Measurements from ENCODE around the gene SULT1C3. TPM values are rescaled to one million over a fixed set of nuclear protein-coding genes. Genes with fewer than 3 reads are reported as not detected.

The SULT1C3 gene
- total and polyA plus RNA-seq, 2 of the 8 experiments (the other 6 are each of a cell fraction or from before 2014, with no cell fraction given) = not detected

DNA sequence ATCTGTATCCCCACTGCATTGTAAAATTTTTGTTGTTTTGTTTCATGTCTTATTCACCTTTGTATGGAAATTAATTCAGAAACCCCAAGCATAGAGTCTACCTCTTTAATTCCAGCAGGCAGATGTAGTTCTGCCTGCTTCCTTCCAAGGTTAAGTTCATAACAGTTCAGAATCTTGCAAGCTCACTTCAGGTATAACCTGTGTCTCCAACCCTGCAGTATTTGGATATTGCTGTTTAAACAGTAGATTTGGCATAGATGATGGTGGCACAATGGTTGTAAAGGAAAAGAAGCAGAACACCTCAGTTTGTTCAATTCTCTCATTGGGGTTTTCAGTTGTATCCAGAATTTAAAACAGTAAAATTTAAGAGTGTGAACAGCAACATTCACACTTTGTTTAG is 70.1 kb downstream of the SULT1C3 start (continued):
- TF ChIP-seq, protein P1, sequence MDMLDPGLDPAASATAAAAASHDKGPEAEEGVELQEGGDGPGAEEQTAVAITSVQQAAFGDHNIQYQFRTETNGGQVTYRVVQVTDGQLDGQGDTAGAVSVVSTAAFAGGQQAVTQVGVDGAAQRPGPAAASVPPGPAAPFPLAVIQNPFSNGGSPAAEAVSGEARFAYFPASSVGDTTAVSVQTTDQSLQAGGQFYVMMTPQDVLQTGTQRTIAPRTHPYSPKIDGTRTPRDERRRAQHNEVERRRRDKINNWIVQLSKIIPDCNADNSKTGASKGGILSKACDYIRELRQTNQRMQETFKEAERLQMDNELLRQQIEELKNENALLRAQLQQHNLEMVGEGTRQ (IDR thresholded peaks at IDR 0.05; ENCODE audit: low read length) = no peak
- TF ChIP-seq EGR1 (IDR thresholded peaks at IDR 0.05; ENCODE audit: borderline replicate concordance, low read depth, low read length) = no peak

Other genes with a start within 250 kb of the SULT1C3 start
- gene SULT1C2, start 48.9 kb downstream of the SULT1C3 start, total RNA-seq (2021; fragmentation: NEBNext Ultra II Directional; extraction: Animal tissue kit (Norgen Biotek cat#: 25700)) = 1.9 and 2.2 TPM in 2 replicates
- 1.6 and 2.8 TPM in 2 replicates for gene SULT1C2, start 48.9 kb downstream of the SULT1C3 start, polyA plus RNA-seq (2011; rRNA removed)
- 2.1 and 2.9 TPM in 2 replicates for gene SULT1C4, start 138.0 kb downstream of the SULT1C3 start, total RNA-seq (2021; fragmentation: NEBNext Ultra II Directional; extraction: Animal tissue kit (Norgen Biotek cat#: 25700))
- gene SULT1C4, start 138.0 kb downstream of the SULT1C3 start, polyA plus RNA-seq (2011; rRNA removed) = 1.5 and 1.6 TPM in 2 replicates
- gene GCC2, start 209.2 kb downstream of the SULT1C3 start, total RNA-seq (2021; fragmentation: NEBNext Ultra II Directional; extraction: Animal tissue kit (Norgen Biotek cat#: 25700)) = 52.2 and 54.9 TPM in 2 replicates
- 3.4 and 4.6 TPM in 2 replicates for gene GCC2, start 209.2 kb downstream of the SULT1C3 start, polyA plus RNA-seq (2011; rRNA removed)

Measured in H1 (cell line).